HCEC 1CT (cell line): Measurements from ENCODE around the gene CCN5.

ENCODE experiments used
- DNase-seq: peaks from one replicate; pipeline ENCODE4 v3.0.0-alpha.2; 2017

CCN5 gene

GRCh38 chr20:44717986-44718385, 2.8 kb downstream of the CCN5 start:
- DNase-seq = no peak

- DNase-seq = no peak
Observed at GRCh38 chr20:44719841-44720240, 4.7 kb downstream of the CCN5 start.

- DNase-seq = peak; percentile 41
Observed at GRCh38 chr20:44720621-44720996, 5.4 kb downstream of the CCN5 start.

- DNase-seq = peak; percentile 84
Observed at GRCh38 chr20:44720997-44721784, 6.0 kb downstream of the CCN5 start.

GRCh38 chr20:44721785-44722054, 6.6 kb downstream of the CCN5 start:
- DNase-seq = no peak

GRCh38 chr20:44722990-44723389, 7.8 kb downstream of the CCN5 start:
- DNase-seq = no peak

GRCh38 chr20:44723391-44723790, 8.2 kb downstream of the CCN5 start:
- DNase-seq = no peak

- no peak for DNase-seq
Observed at GRCh38 chr20:44723798-44724362, 8.7 kb downstream of the CCN5 start.

- DNase-seq = no peak
Observed at GRCh38 chr20:44724423-44725091, 9.4 kb downstream of the CCN5 start.

GRCh38 chr20:44725837-44726236, 10.7 kb downstream of the CCN5 start:
- no peak for DNase-seq

GRCh38 chr20:44727039-44727438, 11.9 kb downstream of the CCN5 start:
- DNase-seq = no peak

- no peak for DNase-seq
Observed at GRCh38 chr20:44727651-44728050, 12.5 kb downstream of the CCN5 start.

GRCh38 chr20:44728801-44729443, 13.8 kb downstream of the CCN5 start:
- peak; percentile 81 for DNase-seq

GRCh38 chr20:44730441-44730840, 15.3 kb downstream of the CCN5 start:
- peak; percentile 83 for DNase-seq

GRCh38 chr20:44731657-44732056, 16.5 kb downstream of the CCN5 start:
- DNase-seq = no peak

GRCh38 chr20:44732327-44732726, 17.2 kb downstream of the CCN5 start:
- no peak for DNase-seq

GRCh38 chr20:44733341-44734069, 18.3 kb downstream of the CCN5 start:
- DNase-seq = peak; percentile 53

- peak; percentile 57 for DNase-seq
Observed at GRCh38 chr20:44734938-44735337, 19.8 kb downstream of the CCN5 start.

- no peak for DNase-seq
Observed at GRCh38 chr20:44735816-44736169, 20.6 kb downstream of the CCN5 start.

- peak; percentile 87 for DNase-seq
Observed at GRCh38 chr20:44736170-44737021, 21.2 kb downstream of the CCN5 start.

- no peak for DNase-seq
Observed at GRCh38 chr20:44737116-44737515, 21.9 kb downstream of the CCN5 start.

GRCh38 chr20:44738813-44739477, 23.8 kb downstream of the CCN5 start:
- DNase-seq = peak; percentile 29
